ENCODE results near the gene GALNT12.

GALNT12 gene

GRCh38 chr9:98888801-98889421, 81.4 kb downstream of the GALNT12 start:
- H3K9me3 ChIP-seq (ENCODE audit: severe bottlenecking): no peaks in the 10 kb centered on the region
- H3K27me3 ChIP-seq (ENCODE audit: insufficient read depth, poor library complexity, severe bottlenecking): peaks cover 3% of the 10 kb centered on the region
- no peak for TF ChIP-seq CTCF (IDR thresholded peaks at IDR 0.05; ENCODE audit: poor library complexity, severe bottlenecking)
- peaks cover 3% of the 10 kb centered on the region for H3K4me1 ChIP-seq (ENCODE audit: insufficient read depth, poor library complexity, severe bottlenecking)
- H3K27ac ChIP-seq (ENCODE audit: poor library complexity, severe bottlenecking): no peak overlapping the region
- DNase-seq (ENCODE audit: low spot score) (no peak), ATAC-seq (ENCODE audit: low read depth) (no peak)
- no peak overlapping the region for H3K4me3 ChIP-seq (ENCODE audit: severe bottlenecking)
- H3K36me3 ChIP-seq (ENCODE audit: low read depth): no peaks in the 10 kb centered on the region

GRCh38 chr9:98890256-98890655, 82.8 kb downstream of the GALNT12 start:
- Histone ChIP-seq H3K9me3 (ENCODE audit: severe bottlenecking) (no peaks in the 10 kb centered on the region), H3K4me1 (ENCODE audit: insufficient read depth, poor library complexity, severe bottlenecking) (peaks cover 3% of the 10 kb centered on the region), H3K36me3 (ENCODE audit: low read depth) (no peaks in the 10 kb centered on the region), H3K4me3 (ENCODE audit: severe bottlenecking) (no peak overlapping the region), H3K27ac (ENCODE audit: poor library complexity, severe bottlenecking) (no peak overlapping the region), H3K27me3 (ENCODE audit: insufficient read depth, poor library complexity, severe bottlenecking) (peaks cover 3% of the 10 kb centered on the region)
- no peak for DNase-seq (ENCODE audit: low spot score)
- ATAC-seq (ENCODE audit: low read depth): no peak
- TF ChIP-seq CTCF (IDR thresholded peaks at IDR 0.05; ENCODE audit: poor library complexity, severe bottlenecking): no peak

GRCh38 chr9:98892288-98892687, 84.8 kb downstream of the GALNT12 start:
- DNase-seq (ENCODE audit: low spot score) (no peak), ATAC-seq (ENCODE audit: low read depth) (no peak)
- Histone ChIP-seq H3K36me3 (ENCODE audit: low read depth) (no peaks in the 10 kb centered on the region), H3K9me3 (ENCODE audit: severe bottlenecking) (no peaks in the 10 kb centered on the region), H3K4me1 (ENCODE audit: insufficient read depth, poor library complexity, severe bottlenecking) (peaks cover 3% of the 10 kb centered on the region), H3K27ac (ENCODE audit: poor library complexity, severe bottlenecking) (no peak overlapping the region), H3K27me3 (ENCODE audit: insufficient read depth, poor library complexity, severe bottlenecking) (peaks cover 3% of the 10 kb centered on the region), H3K4me3 (ENCODE audit: severe bottlenecking) (no peak overlapping the region)
- no peak for TF ChIP-seq CTCF (IDR thresholded peaks at IDR 0.05; ENCODE audit: poor library complexity, severe bottlenecking)

GRCh38 chr9:98892690-98893089, 85.2 kb downstream of the GALNT12 start:
- Histone ChIP-seq H3K36me3 (ENCODE audit: low read depth) (no peaks in the 10 kb centered on the region), H3K9me3 (ENCODE audit: severe bottlenecking) (no peaks in the 10 kb centered on the region), H3K4me3 (ENCODE audit: severe bottlenecking) (no peak overlapping the region), H3K27me3 (ENCODE audit: insufficient read depth, poor library complexity, severe bottlenecking) (peaks cover 3% of the 10 kb centered on the region), H3K27ac (ENCODE audit: poor library complexity, severe bottlenecking) (no peak overlapping the region), H3K4me1 (ENCODE audit: insufficient read depth, poor library complexity, severe bottlenecking) (peaks cover 1% of the 10 kb centered on the region)
- DNase-seq (ENCODE audit: low spot score): no peak
- no peak for ATAC-seq (ENCODE audit: low read depth)
- TF ChIP-seq CTCF (IDR thresholded peaks at IDR 0.05; ENCODE audit: poor library complexity, severe bottlenecking): no peak

GRCh38 chr9:98894171-98894570, 86.7 kb downstream of the GALNT12 start:
- DNase-seq (ENCODE audit: low spot score) (no peak), ATAC-seq (ENCODE audit: low read depth) (no peak)
- no peak for TF ChIP-seq CTCF (IDR thresholded peaks at IDR 0.05; ENCODE audit: poor library complexity, severe bottlenecking)

More at GRCh38 chr9:98894171-98894570, 86.7 kb downstream of the GALNT12 start:
- Histone ChIP-seq H3K27ac (ENCODE audit: poor library complexity, severe bottlenecking) (no peak overlapping the region), H3K27me3 (ENCODE audit: insufficient read depth, poor library complexity, severe bottlenecking) (no peaks in the 10 kb centered on the region), H3K36me3 (ENCODE audit: low read depth) (no peaks in the 10 kb centered on the region), H3K9me3 (ENCODE audit: severe bottlenecking) (no peaks in the 10 kb centered on the region), H3K4me1 (ENCODE audit: insufficient read depth, poor library complexity, severe bottlenecking) (no peaks in the 10 kb centered on the region), H3K4me3 (ENCODE audit: severe bottlenecking) (no peak overlapping the region)

Measured in RWPE2 (cell line).